Stimulated activated CD8-positive, alpha-beta memory T cell treated with anti-CD3 and anti-CD28 coated beads, Interleukin-15, amount 100 ng/mL, for 24 hours (primary cell): Measurements from ENCODE around the gene SESTD1.

ENCODE experiments used
- DNase-seq: peaks from one replicate; pipeline ENCODE4 v3.0.0-alpha.2; 2020; ENCODE audit warnings: low read depth

SESTD1 gene

DNA sequence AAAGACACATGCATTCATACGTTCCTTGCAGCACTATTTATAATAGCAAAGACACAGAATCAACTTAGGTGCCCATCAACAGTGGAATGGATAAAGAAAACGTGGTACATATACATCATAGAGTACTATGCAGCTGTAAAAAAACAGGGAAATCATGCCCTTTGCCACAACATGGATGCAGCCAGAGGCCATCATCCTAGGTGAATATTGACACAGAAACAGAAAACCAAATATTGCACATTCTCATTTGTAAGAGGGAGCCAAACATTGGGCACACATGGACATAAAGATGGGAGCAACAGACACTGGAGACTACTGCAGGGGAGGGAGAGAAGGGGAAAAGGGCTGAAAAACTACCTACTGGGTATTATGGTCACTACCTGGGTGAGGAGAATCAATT, 73.5 kb downstream of the SESTD1 start:
- DNase-seq: no peak

DNA sequence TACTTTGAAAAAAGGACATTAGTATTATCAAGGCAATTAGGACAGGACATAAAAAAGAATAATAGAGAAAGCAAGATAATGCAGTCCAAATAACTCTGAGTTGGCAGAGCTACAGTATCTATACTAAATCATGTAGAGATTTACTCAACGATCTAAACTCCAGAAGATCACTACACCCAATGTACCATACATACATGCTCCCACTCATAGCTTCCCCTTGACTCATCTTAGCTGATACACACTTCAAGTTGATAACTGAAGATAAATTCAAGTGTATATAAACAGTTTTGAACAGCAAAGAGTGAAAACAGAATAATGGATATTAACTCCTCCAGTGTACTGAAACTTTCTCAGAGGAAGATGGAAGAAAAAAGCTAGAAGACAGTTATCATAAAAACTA, 78.5 kb downstream of the SESTD1 start:
- DNase-seq: no peak

DNA sequence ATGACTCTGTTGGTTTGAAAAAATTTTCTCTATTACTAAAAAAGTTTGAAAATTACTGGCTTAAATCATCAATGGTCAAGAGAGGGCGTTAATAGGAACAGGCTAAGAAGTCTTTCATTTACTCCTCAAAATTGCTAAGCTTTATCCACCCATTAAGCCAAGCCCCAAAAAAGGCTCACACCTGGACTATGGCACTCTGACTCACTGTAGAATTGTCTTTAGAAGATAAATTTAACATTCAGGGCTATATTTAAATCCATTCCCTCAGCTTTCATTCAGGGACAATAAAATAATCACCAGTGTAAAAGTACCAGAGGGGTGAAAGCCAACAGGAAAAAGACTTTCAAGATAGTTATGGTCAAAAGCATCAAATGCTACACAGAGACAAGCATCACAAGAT, 80.0 kb downstream of the SESTD1 start:
- no peak for DNase-seq

DNA sequence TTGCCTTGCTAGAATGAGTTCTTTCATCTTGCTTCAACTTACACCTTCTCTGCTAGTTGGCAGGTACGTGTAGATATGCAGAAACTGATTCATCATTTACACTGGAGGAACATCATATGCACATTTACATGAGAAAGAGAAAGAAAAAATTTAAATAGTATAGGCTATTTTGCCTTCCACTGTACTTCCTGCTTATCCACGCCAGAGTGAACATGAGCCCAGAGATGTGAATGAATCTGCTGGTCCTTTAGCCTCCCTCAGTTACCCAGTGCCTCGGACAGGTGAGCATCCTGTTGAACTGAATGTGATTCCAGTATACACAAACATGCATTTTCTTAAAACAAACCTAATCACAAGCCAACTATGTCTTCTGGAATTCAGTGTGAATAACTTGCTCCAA, 83.6 kb downstream of the SESTD1 start:
- DNase-seq: no peak

DNA sequence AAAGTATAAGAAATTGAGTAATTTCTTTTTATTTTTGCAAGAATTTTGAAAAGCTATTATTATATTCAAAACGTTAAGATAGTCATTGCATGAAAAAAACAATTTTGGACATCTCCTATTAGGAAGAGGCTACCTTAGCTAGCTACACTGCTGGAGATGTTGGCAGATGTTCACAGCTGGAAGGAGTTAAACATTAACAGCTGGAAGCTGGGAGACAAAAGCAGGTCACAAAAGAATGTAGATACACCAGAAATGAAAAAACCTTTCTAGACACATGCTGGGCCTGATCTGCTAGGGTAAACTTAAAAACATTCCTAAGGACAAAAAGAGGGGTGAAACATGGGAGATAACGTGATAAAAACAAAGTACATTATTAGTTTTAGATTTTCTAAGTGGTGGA, 84.4 kb downstream of the SESTD1 start:
- DNase-seq: no peak

DNA sequence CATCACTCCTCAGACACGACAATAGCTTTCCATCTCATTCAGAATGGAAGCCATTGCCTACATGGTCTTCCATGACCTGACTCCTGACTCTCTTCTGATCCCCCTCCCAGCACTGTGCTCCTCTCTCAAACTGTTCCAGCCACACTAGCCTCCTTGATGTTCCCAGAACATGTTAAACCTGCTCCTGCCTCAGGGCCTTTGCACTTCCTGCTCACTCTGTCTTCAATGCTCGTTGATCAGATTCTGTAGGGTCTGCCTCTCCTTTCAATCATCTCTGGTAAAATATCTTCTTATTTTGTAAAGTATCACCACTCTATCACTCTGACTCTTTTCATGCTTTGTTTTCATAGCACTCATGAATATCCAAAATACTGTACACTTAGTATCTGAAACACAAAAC, 84.9 kb downstream of the SESTD1 start:
- DNase-seq: no peak

DNA sequence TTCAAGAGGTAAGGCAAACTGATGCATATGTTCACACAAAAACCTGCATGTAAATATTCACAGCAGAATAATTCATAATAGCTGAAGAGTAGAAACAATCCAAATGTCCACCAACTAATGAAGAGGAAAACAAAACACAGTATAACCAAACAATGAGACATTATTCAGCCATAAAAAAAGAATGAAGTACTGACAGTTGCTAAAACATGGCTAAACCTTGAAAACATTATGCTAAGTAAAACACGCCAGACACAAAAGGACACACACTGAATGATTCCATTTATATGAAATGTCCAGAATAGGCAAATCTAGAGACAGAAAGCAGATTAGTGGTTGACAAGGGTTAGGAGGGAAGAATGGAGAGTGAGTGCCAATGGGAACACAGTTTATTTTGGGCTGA, 86.9 kb downstream of the SESTD1 start:
- DNase-seq: no peak

DNA sequence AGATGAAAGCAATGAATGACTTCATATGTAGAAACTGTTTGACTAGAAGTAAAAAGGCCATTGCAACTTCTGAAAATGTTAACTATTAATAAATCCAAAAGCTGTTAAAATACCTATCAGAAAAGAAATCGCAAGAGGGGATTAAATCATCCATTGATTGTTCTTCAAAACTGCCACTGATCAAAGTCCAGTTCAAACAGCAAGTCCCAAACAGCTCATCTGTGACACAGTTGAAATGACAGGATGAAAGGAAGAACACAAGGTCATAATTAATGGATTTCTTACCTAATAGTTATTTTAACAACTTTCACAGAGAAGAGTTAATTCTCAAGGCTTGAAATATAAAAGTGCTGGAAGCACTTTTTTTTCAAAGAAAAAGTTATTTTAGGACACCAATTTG, 90.4 kb downstream of the SESTD1 start:
- no peak for DNase-seq

DNA sequence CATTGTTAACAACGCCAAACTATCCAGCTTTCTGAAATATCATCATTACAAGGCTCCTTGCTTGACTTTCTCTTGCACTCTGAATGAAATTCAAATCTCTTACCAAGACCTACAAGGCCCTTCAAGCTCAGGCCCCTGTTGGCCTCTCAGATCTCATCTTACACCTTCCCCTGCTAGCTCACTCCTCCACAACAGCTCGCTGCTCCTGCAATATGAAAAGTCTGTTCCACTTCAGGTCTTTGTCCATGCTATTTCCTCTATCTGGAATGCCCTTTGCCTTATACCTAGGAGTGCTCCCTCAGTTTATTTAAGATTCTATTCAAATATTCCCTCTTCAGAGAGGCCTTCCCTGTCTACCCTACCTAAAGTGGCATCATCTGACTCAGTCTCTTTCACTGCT, 91.7 kb downstream of the SESTD1 start:
- DNase-seq: no peak

DNA sequence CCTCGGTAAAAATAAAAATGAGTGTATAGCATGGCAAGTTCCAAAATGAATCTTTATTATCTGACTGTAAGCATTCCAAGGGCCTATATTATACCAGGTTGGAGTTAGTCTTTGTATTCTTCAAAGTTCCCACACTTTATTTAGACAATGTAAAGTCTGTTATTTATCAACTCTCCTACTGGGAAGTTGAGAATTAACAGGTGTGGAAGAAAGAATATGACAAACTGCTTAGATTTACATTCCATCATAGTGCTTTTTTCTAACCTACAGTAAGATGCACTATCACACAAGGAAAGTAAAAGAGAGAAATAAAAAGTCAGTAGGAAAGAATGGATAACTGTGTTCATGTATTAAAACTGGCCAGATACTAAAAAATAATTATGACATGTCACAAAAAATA, 93.3 kb downstream of the SESTD1 start:
- DNase-seq: no peak

DNA sequence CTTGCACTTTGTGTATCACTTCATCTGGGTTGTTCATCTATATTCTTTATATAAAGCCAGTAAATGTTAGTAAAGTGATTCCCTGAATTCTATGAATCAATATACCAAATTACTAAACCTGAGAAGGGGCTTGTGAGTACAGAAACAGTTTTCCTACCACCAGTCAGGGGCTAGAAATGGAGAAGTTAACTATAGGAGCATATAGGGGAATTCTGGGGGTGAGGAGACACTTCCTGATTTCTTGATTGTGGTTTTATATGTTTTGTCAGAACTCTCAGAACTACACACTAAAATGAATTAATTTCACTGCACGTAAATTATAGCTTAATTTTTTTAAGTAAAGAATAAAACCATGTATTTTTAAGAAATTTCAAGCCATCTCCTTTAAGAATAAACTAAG, 93.7 kb downstream of the SESTD1 start:
- no peak for DNase-seq

DNA sequence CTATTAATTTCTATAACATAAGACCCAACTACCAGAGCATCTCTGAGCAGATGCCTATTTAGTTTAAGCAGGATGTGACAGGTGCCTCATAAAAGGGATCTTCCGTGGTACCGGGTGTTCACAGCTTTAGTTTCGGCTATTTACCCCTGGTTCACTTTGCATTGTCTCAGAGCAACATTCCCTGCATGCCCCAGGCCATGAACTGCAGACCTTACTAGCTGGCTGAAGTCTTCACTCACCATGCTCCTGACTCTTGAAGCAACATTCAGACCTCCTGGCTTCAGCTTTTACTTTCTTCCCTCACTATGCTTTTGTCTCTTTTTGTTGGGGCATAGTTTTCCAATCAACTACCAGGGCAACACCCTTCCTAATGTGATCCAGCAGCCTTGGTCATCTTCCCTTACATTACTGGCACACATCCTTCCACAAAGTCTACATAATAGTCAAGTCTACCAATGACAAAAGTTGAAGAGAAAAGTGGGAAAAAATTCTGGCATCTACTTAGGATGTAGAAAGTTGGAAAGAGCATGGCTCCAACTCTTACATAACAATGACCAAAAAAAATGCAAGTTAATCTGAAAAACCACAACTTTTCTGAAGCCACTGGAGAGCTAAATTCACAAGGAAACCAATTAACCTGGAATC, 99.2 kb downstream of the SESTD1 start:
- DNase-seq: no peak

DNA sequence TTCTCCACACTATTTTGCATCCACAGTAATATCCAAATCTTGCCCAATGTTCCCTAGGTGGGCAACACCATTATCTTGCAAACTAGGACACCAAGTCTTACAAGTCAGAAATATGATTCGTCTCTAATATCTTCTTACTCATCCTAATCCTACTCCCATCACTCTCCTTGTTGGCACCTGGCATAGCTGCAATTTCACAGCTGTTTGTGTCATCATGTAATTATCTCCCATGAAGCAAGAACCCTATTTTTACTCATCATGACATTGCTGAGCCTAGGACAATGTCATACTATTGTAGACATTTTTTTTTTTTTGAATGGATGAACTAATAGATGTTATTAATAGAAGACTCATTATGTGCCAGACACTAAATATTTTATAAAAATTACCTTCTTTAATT, 123.4 kb downstream of the SESTD1 start:
- no peak for DNase-seq

DNA sequence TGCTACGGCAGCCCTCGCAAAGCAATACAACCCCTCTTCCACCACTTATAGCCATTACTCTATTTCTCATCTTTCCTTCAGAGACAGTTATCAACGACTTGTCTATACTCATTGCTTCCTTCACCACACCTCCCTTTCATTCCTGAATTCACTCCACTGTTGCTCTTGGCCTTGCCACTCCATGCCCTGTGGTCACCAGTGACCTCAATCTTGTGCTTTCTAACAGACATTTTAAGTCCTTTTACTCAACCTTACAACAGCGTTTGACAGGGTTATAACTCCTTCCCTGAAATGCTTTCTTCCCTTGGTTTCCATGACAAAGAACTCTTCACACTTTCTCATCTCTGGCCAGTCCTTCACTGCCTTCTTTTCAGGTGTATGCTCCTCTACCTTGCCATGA, 124.1 kb downstream of the SESTD1 start:
- DNase-seq: no peak

DNA sequence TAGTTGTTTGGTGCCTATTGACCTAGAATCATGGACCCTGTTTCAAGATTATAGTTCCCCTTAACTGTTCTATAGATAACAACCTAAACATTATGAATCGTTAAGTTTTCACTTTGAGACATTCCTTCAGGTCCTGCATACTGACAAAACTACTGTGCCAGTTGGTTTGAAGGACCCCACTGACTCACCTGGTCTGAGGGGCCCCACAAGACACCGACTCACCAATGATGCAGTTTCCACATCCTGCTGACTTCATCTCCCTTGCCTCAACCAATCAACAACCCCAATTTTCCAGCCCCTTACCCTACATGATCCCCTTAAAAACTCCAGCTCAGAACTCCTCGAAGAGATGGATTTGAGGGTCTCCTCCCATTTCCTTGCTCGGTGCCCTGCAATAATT, 125.1 kb downstream of the SESTD1 start:
- no peak for DNase-seq

DNA sequence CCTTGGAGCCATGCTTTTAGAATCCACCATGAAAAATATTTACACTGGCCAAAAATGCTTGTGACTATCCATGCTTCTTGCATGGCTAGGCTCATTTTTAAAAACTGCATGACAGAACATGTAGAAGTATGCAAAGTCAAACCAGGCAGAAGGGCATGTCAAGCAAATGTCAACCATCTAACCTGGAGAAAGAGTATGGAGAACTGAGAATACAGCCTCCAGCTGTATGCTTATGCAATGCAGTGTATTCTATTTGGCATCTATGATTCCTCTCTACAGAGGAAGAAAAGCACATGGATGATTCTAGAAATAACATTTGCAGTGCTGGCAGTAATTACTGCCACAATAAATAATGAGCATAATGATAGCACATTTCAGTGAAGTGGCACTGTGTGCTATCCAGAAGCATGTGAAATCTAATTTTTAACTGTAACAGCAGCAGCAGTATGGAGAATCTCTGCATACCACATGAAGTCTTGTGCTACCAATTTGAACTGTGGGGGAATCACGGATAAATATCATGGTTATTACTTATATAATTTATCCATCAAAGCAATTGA, 127.4 kb downstream of the SESTD1 start:
- DNase-seq: no peak

DNA sequence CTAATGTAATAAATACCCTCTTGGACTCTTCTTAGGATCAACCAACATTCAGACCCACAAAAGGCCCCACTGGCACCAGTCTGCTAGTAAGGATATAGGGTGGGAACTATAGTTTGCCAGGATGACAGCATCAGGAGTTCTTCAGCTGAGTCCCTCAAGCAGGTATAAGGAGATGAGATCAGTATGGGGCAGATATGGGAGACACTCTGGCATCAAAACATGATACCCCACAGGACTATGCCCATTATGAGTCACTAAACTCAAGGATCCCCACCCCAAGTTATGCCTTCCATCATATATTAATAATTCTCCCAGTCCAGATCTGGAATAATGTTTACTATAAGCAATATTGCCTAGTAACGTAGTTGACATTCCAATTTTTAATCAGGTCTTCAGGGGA, 131.6 kb downstream of the SESTD1 start:
- DNase-seq: no peak

DNA sequence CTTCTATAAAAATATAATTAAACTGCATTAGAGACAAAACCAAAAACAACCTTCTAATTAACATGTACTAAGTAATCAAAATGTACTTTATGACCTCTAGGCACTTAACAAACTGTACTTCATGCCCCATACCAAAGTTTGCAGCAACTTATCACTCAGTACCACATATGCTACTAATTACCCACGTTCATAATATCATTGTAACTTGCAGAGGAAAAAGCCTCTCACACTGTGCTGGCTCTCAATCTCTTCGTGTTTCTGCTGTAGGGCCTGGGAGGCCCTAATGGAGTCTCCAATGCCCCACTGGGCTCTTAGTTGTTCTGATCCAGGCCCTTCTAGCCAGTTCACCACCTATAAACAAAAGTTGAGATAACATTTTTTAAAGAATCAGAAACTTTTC, 132.6 kb downstream of the SESTD1 start:
- DNase-seq: no peak

DNA sequence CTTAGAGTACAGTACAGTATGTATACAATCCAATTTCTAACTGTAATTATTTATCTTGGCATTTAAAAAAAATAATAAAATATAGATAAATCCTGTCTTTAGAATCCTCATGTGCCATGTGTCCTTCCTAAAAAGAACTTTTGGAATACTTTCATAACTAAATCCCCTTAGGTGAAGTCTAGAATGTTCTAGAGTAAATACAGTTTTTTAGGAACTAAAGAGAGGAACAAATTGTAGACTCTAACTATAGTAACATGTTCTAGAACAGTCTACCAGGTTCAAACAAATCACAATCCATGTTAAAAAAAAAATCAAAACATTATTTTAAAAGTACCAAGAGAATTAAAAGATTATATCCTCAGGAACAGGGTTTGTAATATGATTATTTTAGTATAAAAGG, 134.1 kb downstream of the SESTD1 start:
- DNase-seq: no peak

DNA sequence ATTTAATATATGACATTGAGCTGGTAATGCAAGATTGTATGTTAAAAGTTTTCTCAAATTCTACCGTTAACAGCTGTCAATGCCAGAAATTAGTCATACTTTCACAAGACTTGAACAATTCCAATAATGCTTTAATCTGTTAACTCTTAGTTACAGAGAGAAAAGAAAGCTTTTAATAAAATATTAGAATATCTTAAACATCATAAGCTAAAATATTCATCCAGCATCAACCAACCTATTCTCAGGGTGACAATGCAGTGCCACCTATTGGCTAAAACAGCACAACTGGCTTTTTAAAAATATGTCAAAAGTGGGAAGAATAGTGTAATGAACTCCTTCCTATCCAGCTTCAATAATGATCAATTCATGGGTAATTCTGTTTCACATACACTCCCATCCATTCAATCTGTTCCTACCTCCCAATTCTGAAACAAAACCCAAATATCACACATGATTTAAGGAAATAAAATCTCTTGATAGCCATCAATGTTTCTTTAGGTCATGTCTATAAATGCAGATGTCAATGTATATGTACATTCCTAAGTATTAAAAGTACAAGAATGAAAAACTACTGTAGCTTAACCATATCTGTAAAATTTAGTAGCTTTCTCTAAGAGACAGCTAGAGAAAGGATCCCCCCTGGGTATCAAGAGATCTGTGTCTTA, 134.9 kb downstream of the SESTD1 start:
- DNase-seq: no peak

DNA sequence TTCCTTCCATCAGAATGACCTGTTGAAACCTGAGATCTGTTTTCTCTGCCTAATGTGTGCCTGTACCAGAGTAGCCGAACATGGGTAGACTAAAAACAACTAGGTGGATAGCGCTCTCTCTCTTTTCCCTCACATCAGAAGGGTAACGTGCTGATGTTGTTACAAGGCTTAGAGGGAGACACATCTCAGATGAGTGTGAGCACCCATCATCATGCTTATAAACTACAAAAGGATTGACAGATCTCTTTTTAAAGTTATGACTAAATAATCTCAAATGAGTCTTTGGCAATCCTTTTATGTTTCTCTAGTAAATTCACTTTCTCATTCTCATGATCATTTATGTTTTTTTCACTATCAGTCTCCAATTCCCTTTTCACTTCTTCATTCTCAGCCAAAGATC, 139.2 kb downstream of the SESTD1 start:
- DNase-seq: no peak

DNA sequence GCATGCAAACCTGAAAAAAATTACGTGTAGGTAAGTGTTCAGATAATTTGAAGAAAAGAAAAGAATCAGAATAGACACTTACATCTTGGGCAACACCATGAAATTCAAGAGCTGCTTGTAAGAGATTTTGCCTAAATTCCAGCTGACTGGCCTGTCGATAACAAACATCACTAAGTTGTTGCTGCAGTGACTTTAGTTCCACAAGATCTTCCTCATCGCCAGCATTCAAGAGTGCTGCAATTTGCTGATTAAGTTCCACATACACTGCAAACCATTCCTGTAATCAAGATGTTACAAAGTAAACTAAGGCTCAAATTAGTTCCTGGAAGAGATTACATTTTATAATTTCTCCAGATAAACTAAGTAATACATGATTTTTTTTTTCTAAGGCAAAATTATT, 140.3 kb downstream of the SESTD1 start:
- no peak for DNase-seq

DNA sequence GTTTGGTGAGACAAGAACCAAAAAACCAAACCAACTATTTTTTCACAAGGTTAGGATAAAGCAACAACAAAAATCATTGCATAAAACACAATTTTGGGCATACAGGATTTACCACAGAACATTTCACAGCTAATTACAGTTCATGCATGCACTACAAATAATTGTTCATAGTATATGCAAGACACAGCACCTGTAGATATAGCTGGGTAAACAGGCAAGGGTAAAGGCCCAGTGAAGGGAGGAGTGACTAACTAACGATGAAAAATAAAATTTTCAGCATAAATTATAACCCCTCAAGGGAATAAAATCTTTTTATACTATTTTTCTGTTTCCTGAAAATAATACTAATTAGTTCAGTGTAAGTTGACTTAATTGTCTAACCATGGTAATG, 141.4 kb downstream of the SESTD1 start:
- DNase-seq: no peak

DNA sequence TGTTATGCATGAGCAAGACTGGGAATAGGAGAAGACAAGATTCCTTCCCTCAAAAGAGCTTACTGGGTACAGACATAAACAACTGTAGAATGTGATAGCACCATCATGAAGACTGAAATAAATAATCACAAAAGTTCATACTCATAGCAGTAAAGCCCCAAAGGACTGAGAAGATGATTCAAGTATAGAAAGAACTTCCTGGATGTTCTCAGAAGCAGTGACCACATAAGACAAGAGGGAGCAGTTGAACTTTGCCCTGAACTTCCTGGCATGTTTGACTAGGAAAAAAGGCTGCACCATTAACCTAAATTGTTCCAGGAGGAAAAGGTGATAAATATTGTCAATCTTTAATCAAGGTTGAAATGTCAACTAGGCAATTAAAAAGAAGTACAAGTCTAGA, 156.9 kb downstream of the SESTD1 start:
- DNase-seq: no peak
